Stimulated activated CD4-positive, alpha-beta T cell treated with anti-CD3 and anti-CD28 coated beads, Interleukin-4, amount 100 ng/mL, for 24 hours (primary cell): ENCODE data around the gene LAGE3.
"Not testable (repeated sequence)": the region's sequence is repeated elsewhere in the genome, so short reads cannot be mapped to it uniquely, and the experiment has no call there.

Experiments
- DNase-seq: peaks from one replicate; pipeline ENCODE4 v3.0.0-alpha.2; 2020

LAGE3 gene

DNA sequence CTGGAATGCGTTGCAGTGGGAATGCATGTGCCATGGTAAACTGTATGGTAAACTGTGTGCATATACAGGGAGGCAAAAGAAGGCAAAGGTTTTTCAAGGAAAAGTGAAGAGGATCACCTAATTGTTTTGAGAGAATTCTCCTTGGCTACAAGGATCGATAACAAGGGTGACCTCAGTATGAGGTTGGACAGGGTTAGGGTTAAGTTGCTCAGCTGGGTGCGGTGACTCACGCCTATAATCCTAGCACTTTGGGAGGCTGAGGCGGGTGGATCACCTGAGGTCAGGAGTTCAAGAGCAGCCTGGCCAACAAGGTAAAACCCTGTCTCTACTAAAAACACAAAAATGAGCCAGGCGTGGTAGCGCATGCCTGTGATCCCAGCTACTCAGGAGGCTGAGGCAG is 22.3 kb upstream of the LAGE3 start:
- not testable (repeated sequence) for DNase-seq

DNA sequence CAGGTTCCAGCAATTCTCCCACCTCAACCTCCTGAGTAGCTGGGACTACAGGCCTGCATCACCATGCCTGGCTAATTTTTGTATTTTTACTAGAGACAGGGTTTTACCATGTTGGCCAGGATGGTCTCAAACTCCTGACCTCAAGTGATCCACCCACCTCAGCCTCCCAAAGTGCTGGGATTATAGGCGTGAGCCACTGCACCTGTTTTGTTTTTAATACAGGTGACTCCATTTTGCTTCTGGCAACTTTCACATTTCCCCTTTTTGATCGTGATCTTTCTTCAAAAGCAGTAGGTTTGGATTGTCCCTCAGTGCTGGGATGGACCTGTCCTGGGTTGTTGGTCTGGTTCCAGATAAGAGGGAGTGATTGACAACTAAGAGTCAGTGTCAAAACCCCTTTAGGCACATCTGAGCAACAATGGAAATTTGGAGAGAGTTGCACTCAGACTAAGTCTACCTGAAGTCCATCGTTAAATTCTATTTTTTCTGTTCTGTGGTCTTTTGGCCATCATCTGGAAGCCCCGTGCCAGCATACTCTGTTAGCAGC is 17.6 kb upstream of the LAGE3 start:
- not testable (repeated sequence) for DNase-seq

DNA sequence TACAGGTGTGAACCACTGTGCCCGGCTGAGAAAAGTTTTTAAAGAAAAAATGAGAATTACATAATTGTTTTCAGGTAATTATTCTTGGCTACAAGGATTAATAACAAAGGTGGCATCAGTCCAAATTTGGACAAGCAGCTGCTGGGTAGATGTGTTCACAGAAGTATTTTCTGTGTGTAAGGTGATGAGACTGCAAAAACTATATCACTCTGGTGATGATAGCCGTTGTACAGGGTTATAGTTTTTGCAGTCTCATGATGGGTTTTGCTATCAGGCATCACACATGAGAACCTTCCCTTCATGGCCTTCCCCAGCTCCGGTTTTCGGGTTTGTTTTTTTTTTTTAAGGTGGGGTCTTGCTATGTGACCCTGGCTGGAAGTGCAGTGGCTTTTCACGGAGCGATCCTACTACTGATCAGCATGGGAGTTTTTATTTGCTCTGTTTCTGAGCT is 16.4 kb upstream of the LAGE3 start:
- DNase-seq, result no peak

DNA sequence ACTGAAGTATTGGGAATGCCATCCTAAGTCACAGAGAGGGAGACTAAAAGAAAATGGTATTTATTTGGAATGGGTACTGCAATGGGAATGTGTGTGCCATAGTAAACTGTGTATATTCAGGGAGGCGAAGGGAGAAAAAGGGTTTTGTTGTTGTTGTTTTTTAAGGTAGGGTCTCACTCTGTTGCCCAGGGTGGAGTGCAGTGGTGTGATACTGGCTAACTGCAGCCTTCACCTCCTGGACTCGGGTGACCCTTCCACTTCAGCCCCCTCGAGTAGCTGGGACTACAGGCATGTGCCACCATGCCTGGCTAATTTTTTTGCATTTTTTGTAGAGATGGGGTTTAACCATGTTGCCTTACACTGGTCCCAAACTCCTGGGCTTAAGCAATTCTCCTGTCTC is 15.6 kb upstream of the LAGE3 start:
- no peak for DNase-seq

DNA sequence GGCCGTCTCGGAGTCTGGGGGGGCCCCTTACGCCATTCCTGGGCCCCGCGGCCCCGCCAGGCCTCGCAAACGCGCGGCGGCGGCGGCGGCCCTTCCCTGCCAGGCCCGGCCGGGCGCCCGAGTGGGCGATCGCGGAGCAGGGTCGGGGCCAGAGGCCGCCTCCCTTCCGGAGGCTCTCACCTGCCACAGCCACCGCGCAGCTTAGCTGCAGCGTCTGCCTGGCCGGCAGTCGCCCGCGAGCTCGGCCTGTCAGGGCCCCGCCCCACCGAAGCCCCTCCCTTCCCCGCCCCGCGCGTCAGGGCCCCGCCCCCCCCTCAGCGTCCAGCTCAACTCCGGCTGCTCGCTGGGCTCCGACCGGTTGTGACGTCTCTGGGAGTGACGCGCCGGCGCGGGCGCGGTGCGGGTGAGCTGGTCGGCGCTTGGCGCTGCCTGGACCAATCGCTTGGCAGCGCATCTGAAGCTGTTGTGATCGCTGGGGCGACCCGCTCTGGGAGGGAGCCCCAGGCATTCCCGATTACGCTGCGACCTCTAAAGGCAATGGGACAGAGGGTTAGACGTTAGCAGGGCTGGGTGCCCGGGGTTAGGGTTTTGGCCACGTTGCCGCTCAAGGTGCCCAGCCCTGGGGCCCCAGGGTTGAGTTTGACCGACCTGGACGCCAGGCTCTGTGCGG is 11.5 kb upstream of the LAGE3 start, which contains the start of gene SLC10A3:
TSS of gene SLC10A3 (minus strand) at position 216 of the 670 bp plus-strand sequence. CDS start 1,689 bp downstream, outside the sequence.
- DNase-seq, result peak; percentile 87

DNA sequence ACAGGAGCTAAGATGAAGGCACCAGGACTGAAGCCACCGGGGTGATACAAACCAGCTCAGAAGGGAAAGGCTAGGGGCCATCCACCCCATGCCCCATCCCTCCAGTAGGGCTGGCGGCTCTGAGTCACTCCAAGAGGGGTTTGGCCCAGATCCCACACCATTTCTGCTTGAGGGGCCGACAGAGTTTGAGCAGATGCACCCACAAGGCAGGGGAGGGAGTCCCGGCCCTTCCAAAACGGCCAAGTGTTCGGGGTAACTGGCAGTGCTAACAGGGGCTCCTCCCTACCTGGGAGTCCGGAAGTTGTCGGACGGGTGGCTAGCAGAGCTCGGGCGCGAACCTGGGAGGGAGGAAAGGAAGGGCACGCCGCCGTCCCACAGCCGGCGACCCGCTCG is 10.9 kb upstream of the LAGE3 start:
- peak; percentile 14 for DNase-seq

DNA sequence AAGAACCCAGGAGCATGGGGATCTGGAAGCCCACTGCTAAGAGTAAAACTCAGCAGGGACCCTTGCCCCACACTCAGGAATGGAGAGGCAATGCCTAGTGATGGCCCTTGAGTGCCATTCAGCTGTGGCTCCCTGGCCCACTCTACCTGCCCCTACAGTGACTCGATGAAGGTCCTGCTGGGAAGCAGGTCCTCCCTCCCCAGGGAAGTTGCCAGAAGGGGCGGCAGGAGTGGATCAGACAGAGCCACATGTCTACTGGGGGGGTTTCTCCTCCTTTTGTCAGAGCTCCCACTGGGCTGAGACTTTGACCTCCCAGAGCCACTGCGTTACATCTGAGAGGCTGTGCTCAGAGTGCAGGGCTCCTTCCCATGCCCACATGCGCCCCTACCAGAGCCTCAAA is 10.1 kb upstream of the LAGE3 start:
- no peak for DNase-seq

DNA sequence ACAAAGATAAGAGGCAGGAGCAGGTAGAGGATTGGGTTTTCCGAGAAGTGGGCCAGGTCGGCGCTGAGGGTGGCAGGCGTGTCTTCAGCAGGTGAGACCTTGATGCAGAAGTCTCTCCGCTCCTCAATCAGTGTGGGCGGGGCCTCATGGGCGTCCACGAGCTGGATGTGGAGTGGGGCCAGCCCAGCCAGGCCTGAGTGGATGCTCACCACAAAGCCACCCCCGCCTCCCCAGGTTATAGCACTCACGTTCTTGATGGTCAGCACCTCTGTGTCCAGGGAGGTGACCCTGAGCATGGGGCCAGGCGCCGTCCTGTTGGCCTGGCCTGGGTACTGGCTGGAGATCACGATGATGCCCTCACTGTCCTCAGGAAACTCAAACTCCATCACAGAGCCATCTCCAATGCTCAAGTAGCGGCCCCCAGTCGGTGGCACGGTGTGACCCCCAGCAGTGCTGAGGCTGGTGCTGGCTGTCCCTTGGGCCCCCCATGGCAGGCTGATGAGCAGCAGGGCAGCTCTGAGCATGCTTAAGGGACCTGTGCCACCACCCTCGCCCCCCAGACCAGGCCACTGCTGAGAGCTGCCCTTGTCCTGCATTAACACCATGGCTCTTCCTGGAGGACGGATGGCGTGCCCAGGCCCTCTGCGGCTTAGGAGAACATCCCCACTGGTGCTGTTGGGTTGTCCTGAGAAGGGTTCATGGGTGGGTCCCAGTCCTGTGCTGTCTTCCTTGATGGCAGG is 9.4 kb upstream of the LAGE3 start:
- DNase-seq, result no peak

DNA sequence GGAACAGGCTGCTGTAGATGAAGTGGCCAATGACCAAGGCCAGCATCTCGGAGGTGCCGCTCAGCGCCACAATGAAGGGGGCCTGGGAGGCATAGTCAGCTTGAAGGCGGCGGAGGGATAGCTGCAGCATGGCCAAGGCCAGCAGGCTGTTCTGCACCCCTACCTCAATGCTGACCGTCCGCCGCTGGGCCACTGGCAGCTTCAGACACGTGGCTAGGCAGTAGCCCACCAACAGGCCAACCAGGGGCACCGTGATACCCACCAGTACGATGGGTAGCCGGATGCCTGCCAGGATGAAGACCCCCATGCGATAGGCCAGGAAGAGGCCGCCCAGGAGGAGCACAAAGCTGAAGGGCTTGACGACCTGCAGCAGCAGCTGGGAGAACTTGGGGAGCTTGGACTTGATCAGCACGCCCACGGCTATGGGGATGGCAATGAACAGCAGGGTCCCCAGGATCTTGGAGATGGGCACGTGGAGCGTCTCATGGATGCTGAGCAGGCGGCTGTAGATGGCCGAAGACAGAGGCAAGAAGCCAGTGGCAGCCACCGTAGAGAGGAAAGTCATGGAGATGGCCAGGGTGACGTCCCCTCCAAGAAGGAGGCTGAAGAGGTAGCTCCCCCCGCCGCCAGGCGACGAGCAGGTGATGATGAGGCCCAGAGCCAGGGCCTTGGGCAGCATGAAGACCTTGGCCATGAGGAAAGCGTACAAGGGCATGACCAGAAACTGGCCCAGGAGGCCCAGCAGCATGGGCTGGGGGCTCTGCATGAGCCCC is 8.6 kb upstream of the LAGE3 start:
- DNase-seq, result no peak

DNA sequence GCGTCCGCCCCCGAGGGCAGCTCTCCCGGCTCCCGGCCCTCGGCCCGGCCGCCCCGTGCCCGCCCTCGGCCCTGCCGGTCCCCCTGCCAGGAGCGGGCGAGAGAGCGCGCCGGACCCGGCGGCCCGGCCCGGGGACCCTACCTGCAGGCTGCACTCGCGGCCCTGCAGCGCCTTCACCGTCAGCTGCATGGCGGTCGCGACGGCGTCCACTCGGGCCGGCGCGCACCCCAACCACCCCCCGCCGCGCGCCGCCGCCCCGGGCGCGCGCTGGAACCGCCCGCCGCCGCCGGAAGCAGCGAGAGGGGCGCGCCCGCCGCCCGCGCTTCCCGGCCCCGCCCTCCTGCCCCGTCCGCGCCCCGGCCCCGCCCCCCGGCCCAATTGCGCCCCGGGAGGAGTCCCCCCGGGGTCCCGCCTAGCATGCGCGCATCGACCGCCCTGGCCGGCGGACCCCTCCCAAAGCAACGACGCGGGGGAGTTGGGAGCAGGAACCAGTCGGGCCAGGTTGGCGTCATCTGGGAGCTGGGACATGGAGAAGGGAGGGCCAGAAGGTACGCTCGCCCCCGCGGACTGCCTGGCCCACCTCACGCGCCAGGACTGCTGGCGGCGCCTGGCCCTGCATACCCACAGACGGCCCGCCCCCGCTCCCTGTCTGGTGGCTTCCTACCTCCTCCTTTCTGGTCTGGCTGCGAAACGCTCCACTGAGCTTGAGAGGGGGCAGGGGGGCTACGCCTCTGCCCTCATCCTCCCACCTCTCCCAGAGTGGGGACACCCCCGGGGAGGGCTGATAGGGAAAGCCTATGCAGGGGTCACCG is 7.5 kb upstream of the LAGE3 start, which contains the start of gene UBL4A:
TSS of gene UBL4A (minus strand) at position 220 of the 812 bp plus-strand sequence. CDS start at position 189, 31 bp downstream.
- DNase-seq, result peak; percentile 46

DNA sequence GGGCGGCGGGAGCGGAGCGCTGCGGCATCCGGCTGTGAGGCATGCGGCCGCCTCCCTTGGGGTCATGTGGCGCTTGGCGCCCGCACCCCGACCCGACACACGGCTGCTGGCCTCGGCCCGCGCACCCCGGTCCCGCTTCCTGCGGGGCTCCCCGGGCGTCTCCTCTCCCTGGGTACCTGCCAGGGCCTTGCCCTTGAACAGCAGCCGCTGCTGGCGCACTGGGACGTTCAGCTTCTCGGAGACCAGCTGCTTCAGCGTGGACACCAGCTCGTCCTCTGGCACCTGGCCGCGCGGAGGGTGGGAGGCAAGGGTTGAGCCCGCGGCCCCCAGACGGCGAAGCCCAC is 6.9 kb upstream of the LAGE3 start:
- peak; percentile 12 for DNase-seq

DNA sequence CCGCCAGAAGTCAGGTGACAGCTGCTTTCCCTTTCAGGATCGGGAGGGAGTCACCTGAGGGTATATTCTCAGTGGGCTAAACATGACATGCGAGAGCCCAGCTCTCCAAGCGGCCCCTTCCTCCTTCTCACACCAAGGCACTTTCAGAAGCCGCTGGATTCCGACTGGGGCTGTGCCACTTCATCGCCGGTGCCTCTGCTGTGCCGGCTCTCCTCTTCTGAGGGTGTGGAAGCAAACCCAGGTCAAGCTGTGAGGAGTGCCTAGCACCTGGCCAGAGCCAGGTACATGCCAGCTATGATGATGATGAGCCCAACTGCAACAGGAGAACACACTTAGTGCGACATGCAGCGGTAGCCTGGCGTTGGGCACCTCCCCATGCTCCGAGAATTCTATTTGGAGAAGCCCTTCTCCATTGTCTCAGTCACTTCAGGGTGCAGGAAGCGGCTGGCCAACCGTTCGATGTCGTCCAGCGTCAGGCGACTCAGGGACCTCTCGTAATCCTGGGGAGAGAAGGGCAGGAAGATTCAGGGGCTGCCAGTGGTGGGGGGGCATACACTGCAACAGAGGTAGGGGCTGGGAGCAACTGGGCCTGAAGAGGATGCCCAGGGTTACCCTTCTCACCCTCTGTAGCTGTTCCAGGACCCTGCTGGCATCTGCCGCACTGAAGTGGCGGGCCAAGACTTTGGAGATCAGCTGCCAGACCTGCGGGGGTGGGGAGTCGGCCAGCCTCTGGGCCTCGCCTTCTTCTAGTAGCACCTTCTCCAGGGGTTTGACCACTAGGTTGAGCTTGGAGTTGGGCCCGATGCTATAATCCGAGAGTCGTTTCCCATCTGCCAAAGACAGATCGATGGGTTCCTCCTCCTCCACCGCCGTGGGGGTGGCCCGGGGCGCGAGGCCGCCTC is 6.3 kb upstream of the LAGE3 start:
- no peak for DNase-seq

DNA sequence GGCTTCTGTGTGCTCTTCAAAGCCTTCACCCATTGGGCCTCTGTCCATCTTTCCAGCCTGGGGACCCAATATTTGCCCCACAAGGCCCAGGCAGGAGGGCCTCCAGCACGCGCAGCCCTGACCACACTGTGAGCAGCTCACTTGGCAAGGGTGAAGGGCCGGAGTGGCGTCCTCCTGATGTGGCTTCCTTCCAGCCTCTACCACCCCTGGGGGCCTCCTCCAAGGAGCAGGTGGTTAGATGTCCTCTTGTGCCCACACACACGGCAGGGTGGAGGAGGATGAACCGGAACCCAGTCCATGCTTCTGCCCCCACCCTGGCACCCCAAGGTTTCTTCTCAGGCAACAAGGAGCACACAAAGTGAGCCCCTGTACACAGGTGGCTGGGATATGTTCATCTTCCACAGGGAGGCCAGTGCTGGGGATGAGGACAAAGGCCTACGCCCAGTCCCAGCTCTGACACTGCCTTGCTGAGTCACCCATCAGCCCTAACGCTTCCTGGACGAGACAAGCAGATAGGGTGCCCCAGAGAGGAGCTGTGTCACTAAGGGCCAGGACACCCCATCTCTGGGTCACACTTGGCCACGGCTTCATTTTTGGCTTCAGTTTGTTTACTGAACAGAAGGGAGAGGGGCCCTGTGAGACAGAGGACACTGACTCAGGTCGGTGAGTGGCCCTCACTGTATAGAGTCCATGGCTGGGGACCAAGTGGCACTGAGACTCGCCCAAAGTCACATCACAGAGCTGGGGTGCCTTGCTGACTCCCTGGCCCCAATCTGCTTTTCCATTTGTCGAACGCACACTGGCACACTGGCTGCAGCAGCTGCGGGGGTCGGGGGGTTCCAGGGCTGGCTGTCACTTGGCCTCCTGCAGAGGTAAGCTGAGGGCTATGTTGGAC is 5.4 kb upstream of the LAGE3 start:
- no peak for DNase-seq

DNA sequence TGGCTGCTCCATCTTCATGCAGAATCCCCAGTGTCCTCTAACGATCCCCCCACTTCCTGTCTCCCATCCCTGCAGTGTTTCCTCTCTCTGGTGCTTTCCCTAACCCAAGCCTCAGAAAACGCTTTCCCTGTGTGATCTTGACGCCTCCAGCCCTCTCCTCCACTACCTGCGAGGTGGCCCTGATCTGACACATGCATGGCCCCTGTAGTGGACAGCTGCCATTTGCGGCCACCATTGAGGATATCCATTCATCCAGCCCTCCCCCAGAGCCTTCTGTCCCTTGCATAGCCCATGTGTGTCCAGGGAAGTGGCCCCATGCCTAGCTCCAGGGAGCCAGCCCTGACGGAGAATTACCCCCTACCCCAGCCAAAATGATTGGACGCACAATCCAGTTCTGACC is 4.2 kb upstream of the LAGE3 start:
- DNase-seq, result no peak

DNA sequence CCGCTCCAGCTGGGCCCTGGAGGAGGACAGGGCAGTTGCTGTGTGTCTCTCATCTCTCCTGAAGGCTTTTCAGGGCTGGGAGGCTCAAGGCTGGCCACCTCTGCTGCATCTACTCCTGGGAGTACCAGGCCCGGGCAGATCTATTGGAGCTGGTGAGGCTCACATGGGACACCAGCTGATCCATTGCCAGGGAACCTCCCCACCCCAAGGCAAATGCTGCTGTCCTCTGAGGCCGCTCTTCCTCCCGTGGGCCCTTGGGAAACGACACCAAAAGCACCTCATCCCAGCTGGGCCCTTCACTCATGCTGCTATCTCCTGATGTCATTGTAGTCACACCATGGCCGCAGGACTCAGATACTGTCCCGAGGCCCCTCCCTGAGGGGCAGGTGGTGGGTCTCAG is 3.7 kb upstream of the LAGE3 start:
- no peak for DNase-seq

DNA sequence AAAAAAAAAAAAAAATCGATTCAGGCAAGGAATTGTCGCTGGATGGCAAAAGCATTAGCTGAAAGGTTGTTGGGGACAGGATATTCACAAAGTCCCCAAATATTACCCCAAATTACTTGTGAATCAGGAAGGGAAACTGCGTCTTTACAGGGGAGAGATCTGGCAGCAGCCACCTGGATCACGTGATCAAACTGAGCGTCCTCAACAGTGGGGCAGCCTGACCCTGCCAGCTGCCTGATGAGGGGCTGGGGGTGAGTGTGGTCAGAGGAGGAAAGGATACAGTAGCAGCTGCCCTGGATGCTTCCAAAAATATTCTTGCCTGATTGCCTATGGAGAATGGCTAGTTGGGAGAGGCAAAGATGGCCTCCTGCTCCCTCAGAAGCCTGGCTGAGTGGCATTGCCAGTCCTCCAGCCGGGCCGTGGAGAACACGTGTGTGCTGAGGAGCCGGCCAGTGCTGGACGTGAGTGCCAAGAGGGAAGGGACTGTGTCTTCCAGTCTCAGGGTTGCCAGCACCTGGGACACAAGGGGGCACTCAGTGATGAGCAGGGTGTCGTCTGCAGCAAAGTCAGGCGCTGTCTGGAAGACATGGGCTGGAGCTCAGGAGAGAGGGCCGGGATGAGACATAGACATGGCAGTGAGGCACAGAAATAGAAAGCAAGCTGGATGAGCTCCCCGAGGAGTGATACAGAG is 3.0 kb upstream of the LAGE3 start:
- no peak for DNase-seq

DNA sequence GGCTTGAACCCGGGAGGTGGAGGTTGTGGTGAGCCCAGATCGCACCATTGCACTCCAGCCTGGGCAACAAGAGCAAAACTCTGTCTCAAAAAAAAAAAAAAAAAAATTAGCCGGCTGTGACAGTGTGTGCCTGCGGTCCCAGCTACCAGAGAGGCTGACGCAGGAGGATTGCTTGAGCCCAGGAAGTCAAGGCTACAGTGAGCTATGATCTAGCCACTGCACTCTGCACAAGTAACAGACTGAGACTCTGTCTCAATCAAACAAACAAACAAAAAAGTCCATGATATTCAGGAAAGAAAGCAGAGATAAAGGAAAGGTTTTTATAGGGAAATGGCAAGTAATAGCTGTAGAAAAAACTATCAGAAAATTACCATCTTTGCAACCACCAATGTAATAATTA is 2.1 kb upstream of the LAGE3 start:
- DNase-seq, result no peak

DNA sequence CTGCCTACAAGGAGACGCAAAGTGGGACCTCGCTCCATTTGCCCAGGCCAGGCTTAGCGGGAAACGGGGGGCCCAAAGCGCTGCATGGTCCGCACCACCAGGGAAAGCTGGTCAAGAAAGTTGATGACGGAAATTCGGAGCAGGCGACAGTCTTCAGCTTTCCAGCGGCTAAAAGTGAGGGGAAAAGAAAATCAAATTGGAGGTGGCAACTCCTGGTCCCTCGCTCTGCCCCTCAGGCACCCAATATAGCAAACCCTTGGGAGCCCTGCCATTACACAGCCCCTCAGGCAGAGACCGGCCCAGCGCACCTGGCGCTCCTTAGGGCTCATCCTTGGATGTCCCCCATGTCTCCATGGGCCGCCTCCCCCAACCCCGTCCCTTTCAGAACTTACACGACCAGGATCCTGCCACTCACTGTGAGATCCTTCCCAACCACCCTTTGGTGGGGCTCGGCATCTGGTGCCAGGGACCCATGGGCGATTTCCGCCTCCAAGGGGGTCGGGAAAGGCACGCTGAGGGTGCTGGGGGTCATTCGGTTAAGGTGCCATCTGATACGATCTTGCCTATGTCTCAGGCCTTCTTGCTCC is 1.1 kb downstream of the LAGE3 start:
- DNase-seq, result no peak

DNA sequence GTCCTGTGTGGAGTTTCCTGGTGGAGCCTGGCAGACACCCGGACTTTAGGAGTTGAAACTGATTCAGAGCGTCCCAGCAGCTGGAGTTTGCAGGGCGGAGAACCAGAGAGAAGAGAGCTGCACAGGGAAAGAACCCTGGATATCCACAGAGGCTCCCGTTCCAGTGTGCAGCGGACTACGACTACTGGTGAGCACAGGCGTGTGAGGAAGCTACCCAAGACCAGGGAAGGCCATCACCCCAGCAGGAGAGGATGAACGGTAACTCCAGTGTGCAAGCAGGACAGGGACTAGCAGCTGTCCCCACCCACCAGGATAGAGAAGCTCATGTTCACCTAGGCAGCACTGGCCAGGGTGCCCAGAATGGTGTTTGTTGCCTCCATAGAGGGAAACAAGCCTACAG is 2.3 kb downstream of the LAGE3 start:
- no peak for DNase-seq
